Panc1 (cell line): Measurements from ENCODE around the gene RASD1.

Experiments
- POLR2AphosphoS5 ChIP-seq: IDR thresholded peaks from 2 replicates; pipeline ENCODE4 v1.6.1; 2012; ENCODE audit warnings: mild to moderate bottlenecking, low read depth, low read length, moderate library complexity
- SIN3A ChIP-seq: IDR thresholded peaks from 2 replicates; pipeline ENCODE4 v1.6.1; 2012; ENCODE audit warnings: low read depth, mild to moderate bottlenecking, low read length, moderate library complexity, borderline replicate concordance; ENCODE audit not compliant: insufficient read depth
- TCF7L2 ChIP-seq: IDR thresholded peaks from 2 replicates; pipeline ENCODE4 v1.6.1; 2011; ENCODE audit warnings: mild to moderate bottlenecking, low read depth, low read length, inconsistent platforms
- TF ChIP-seq, protein P1 (sequence below): fragments of 450-650 bp; IDR thresholded peaks from 2 replicates; pipeline ENCODE4 v1.5.1; 2017; ENCODE audit warnings: mild to moderate bottlenecking
- TF ChIP-seq, protein P2 (sequence below), 2 experiments: IDR thresholded peaks; 2 replicates each; pipeline ENCODE4 v1.6.1; 2011 to 2012; ENCODE audit warnings: low read depth in 2 of 2, control low read depth in 1 of 2, low read length in 1 of 2, mild to moderate bottlenecking in 1 of 2, moderate library complexity in 1 of 2; ENCODE audit not compliant: insufficient read depth in 1 of 2

DNA sequence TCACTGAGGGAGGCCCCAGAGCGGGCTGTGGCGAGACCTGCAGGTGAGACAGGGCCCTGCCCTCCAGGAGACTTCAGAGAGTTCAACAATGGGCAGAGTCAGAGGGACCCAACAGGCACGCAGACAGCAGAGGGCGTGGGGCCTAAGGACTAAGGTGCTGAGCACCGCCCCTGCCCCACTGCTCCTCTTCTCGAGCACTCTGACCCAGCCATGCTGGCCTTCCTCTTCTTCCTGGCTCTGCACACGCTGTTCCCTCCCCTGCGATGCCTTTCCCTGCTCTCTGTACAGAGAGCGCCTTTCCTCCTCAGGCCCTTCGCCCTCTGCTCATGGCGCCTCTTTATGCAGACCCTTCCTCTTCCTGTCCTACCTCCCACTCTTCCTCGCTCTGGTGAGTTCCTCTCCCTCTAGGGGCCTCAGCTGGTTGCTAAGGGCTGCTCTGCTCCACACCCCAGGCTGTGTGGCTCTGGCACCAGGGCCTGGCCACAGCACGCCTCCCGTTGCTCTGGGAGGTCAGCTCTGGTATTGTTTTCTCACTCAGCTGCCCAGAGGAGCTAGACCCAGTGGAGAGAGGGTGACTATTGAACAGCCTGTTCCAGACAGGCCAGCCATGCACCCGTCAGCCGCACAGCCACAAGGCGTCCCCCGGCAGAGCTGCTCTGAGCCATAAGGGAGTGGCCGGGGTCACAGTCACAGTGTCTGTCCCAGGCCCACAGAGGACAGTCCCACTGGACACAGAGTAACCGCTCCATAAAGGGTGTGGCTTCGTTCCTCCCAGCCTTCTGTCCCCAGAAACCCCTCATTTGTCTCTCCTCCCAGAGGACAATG, 13.6 kb upstream of the RASD1 start:
- TF ChIP-seq, protein P1, sequence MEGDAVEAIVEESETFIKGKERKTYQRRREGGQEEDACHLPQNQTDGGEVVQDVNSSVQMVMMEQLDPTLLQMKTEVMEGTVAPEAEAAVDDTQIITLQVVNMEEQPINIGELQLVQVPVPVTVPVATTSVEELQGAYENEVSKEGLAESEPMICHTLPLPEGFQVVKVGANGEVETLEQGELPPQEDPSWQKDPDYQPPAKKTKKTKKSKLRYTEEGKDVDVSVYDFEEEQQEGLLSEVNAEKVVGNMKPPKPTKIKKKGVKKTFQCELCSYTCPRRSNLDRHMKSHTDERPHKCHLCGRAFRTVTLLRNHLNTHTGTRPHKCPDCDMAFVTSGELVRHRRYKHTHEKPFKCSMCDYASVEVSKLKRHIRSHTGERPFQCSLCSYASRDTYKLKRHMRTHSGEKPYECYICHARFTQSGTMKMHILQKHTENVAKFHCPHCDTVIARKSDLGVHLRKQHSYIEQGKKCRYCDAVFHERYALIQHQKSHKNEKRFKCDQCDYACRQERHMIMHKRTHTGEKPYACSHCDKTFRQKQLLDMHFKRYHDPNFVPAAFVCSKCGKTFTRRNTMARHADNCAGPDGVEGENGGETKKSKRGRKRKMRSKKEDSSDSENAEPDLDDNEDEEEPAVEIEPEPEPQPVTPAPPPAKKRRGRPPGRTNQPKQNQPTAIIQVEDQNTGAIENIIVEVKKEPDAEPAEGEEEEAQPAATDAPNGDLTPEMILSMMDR = no peak
- TF ChIP-seq, protein P2, sequence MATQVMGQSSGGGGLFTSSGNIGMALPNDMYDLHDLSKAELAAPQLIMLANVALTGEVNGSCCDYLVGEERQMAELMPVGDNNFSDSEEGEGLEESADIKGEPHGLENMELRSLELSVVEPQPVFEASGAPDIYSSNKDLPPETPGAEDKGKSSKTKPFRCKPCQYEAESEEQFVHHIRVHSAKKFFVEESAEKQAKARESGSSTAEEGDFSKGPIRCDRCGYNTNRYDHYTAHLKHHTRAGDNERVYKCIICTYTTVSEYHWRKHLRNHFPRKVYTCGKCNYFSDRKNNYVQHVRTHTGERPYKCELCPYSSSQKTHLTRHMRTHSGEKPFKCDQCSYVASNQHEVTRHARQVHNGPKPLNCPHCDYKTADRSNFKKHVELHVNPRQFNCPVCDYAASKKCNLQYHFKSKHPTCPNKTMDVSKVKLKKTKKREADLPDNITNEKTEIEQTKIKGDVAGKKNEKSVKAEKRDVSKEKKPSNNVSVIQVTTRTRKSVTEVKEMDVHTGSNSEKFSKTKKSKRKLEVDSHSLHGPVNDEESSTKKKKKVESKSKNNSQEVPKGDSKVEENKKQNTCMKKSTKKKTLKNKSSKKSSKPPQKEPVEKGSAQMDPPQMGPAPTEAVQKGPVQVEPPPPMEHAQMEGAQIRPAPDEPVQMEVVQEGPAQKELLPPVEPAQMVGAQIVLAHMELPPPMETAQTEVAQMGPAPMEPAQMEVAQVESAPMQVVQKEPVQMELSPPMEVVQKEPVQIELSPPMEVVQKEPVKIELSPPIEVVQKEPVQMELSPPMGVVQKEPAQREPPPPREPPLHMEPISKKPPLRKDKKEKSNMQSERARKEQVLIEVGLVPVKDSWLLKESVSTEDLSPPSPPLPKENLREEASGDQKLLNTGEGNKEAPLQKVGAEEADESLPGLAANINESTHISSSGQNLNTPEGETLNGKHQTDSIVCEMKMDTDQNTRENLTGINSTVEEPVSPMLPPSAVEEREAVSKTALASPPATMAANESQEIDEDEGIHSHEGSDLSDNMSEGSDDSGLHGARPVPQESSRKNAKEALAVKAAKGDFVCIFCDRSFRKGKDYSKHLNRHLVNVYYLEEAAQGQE (IDR thresholded peaks at IDR 0.05; ENCODE audit: insufficient read depth in 1 of 2, low read depth in 2 of 2, low read length in 1 of 2) = no peak
- TF ChIP-seq POLR2AphosphoS5 (no peak), TCF7L2 (no peak), SIN3A (no peak)
